ENCODE measurements around the gene DNAJC1. TPM values are rescaled to one million over a fixed set of nuclear protein-coding genes. Genes with fewer than 3 reads are reported as not detected.

Gene DNAJC1
- total RNA-seq, 1 experiment from 2014 or later: 19.1 TPM

DNA sequence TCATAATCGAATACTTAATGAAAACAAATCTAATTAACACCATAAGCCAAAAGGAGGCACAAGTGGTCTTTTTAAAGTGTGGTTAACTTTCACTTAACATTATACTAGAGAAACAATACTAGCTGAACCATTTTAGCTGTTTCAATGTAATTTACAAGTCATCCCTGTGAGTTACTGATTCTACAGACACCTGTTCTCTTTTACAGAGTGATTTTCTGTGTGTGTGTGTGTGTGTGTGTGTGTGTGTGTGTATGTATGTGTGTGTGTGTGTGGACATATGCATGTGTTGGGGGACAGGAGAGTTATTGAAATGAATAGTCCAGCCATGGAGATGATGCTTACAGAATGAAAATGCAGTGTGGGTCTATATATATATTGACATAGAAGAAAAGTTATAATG, 200.2 kb downstream of the DNAJC1 start:
- Histone ChIP-seq H4K20me1 (ENCODE audit: insufficient read depth) (no peaks in the 10 kb centered on the region), H3K4me1 (replicated peaks; ENCODE audit: insufficient read depth) (no peaks in the 10 kb centered on the region), H3K9me3 (ENCODE audit: insufficient read depth, low read depth) (no peaks in the 10 kb centered on the region), H3K27ac (no peak overlapping the region), H3K9me2 (ENCODE audit: insufficient read depth) (no peaks in the 10 kb centered on the region), H3K36me3 (ENCODE audit: low read depth) (no peaks in the 10 kb centered on the region), H2AFZ (no peak overlapping the region), H3K27me3 (ENCODE audit: insufficient read depth, low read depth) (no peaks in the 10 kb centered on the region), H3K4me2 (no peak overlapping the region), H3F3A (ENCODE audit: insufficient read depth, low read depth) (no peaks in the 10 kb centered on the region), H3K4me3 (no peak overlapping the region), H3K79me2 (ENCODE audit: low read depth) (no peaks in the 10 kb centered on the region)
- no peak for DNase-seq
- no peak for TF ChIP-seq EZH2 (IDR thresholded peaks at IDR 0.05; ENCODE audit: low read depth)
- TF ChIP-seq, protein P1, sequence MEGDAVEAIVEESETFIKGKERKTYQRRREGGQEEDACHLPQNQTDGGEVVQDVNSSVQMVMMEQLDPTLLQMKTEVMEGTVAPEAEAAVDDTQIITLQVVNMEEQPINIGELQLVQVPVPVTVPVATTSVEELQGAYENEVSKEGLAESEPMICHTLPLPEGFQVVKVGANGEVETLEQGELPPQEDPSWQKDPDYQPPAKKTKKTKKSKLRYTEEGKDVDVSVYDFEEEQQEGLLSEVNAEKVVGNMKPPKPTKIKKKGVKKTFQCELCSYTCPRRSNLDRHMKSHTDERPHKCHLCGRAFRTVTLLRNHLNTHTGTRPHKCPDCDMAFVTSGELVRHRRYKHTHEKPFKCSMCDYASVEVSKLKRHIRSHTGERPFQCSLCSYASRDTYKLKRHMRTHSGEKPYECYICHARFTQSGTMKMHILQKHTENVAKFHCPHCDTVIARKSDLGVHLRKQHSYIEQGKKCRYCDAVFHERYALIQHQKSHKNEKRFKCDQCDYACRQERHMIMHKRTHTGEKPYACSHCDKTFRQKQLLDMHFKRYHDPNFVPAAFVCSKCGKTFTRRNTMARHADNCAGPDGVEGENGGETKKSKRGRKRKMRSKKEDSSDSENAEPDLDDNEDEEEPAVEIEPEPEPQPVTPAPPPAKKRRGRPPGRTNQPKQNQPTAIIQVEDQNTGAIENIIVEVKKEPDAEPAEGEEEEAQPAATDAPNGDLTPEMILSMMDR (conservative IDR thresholded peaks at IDR 0.05): no peak
- no TSS peak for BruUV-seq (replicated peaks)
- ChIA-PET CTCF (no interaction called here), POLR2A (ENCODE audit: unreplicated experiment) (interaction anchor here (0.6 kb wide), 1 partner anchor 1402 kb away, joined by 11 read pairs; no protein-coding TSS in a partner anchor)
- intact Hi-C loops (cut with micrococcal nuclease; ENCODE audit: unreplicated experiment): no loop called here

DNA sequence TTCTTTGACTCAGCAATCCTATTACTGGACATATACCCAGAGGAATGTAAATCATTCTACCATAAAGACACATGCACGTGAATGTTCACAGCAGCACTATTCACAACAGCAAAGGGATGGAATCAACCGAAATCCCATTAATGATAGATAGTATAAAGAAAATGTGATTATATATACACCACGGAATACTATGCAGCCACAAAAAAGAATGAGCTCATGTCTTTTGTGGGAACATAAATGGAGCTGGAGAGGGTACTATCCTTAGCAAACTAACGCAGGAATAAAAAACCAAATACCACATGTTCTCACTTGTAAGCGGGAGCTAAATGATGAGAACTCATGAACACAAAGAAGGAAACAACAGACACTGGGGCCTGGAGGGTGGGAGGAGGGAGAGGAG, 201.9 kb downstream of the DNAJC1 start:
- no peak for TF ChIP-seq EZH2 (IDR thresholded peaks at IDR 0.05; ENCODE audit: low read depth)
- TF ChIP-seq, protein P1 (conservative IDR thresholded peaks at IDR 0.05): no peak
- Histone ChIP-seq H3K9me2 (ENCODE audit: insufficient read depth) (no peaks in the 10 kb centered on the region), H3K79me2 (ENCODE audit: low read depth) (no peaks in the 10 kb centered on the region), H3F3A (ENCODE audit: insufficient read depth, low read depth) (no peaks in the 10 kb centered on the region), H3K27me3 (ENCODE audit: insufficient read depth, low read depth) (no peaks in the 10 kb centered on the region), H4K20me1 (ENCODE audit: insufficient read depth) (no peaks in the 10 kb centered on the region), H3K9me3 (ENCODE audit: insufficient read depth, low read depth) (no peaks in the 10 kb centered on the region), H3K4me1 (replicated peaks; ENCODE audit: insufficient read depth) (no peaks in the 10 kb centered on the region), H2AFZ (no peak overlapping the region), H3K36me3 (ENCODE audit: low read depth) (no peaks in the 10 kb centered on the region), H3K4me3 (no peak overlapping the region), H3K27ac (no peak overlapping the region), H3K4me2 (no peak overlapping the region)
- intact Hi-C loops (cut with micrococcal nuclease; ENCODE audit: unreplicated experiment): no loop called here
- no peak for DNase-seq
- ChIA-PET POLR2A (ENCODE audit: unreplicated experiment) (no interaction called here), CTCF (no interaction called here)
- BruUV-seq (replicated peaks): no TSS peak

DNA sequence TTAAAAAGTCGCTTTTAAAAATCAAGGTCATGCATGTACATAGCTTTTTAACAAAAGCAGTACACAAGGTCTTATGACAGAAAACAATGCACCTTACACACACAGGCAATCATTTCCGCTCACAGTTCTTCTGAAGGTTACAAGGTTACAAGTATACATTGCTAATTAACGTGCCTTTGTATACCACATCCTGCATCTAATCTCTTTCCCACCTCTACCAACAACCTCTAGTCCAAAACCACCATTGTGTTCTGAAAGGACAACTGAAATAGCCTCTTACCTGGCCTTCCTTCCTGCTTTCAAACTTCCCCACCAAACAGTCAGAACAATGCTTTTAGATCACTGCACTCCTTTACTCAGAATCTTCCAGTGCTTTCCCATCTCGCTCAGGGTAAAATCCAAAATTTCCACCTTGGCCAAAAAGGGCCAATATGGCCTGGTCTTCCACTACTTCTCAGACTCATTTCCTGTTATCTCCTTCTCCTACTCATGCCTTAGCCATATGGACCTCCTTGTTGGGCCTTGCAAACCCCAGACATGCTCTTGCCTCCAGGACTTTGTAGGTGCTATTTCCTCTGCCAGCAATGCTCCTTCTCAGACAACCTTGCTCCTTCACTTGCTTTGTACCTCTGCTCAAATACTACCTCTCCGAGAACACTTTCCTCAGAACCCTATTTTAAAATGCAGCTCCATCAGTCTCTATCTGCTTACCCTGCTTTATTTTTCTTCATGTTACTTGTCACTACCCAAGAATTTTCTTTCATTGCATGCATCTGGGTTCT, 205.4 kb downstream of the DNAJC1 start:
- BruUV-seq (replicated peaks): no TSS peak
- no peaks in the 10 kb centered on the region for H4K20me1 ChIP-seq (ENCODE audit: insufficient read depth)
- intact Hi-C loops (cut with micrococcal nuclease; ENCODE audit: unreplicated experiment): no loop called here
- ChIA-PET CTCF (no interaction called here), POLR2A (ENCODE audit: unreplicated experiment) (no interaction called here)
- no peak for DNase-seq
- no peaks in the 10 kb centered on the region for H3K36me3 ChIP-seq (ENCODE audit: low read depth)
- no peak overlapping the region for H2AFZ ChIP-seq
- no peaks in the 10 kb centered on the region for H3K79me2 ChIP-seq (ENCODE audit: low read depth)
- TF ChIP-seq, protein P1 (conservative IDR thresholded peaks at IDR 0.05): no peak
- TF ChIP-seq EZH2 (IDR thresholded peaks at IDR 0.05; ENCODE audit: low read depth): no peak
- H3K4me3 ChIP-seq: no peak overlapping the region
- H3K4me2 ChIP-seq: no peak overlapping the region
- H3K9me3 ChIP-seq (ENCODE audit: insufficient read depth, low read depth): no peaks in the 10 kb centered on the region
- H3F3A ChIP-seq (ENCODE audit: insufficient read depth, low read depth): no peaks in the 10 kb centered on the region
- no peaks in the 10 kb centered on the region for H3K4me1 ChIP-seq (replicated peaks; ENCODE audit: insufficient read depth)
- H3K9me2 ChIP-seq (ENCODE audit: insufficient read depth): no peaks in the 10 kb centered on the region
- H3K27me3 ChIP-seq (ENCODE audit: insufficient read depth, low read depth): no peaks in the 10 kb centered on the region
- no peak overlapping the region for H3K27ac ChIP-seq
